Fibroblast of lung (primary cell): ENCODE results near the gene CACNB4. TPM values are rescaled to one million over a fixed set of nuclear protein-coding genes. Genes with fewer than 3 reads are reported as not detected.

Experiments used
- DNase-seq, 2 donors: peaks; one replicate each; pipeline versions ENCODE4 v3.0.0 to v3.0.0-alpha.2; 2010; ENCODE audit warnings: low read depth in 2 of 2
- H2AFZ ChIP-seq: 2 replicates; pipeline ENCODE4 v1.5.1; 2012; ENCODE audit warnings: low read length, control low read depth, inconsistent platforms
- H3K27ac ChIP-seq: 2 replicates; pipeline ENCODE4 v1.5.1; 2011; ENCODE audit warnings: low read length, control low read depth; ENCODE audit not compliant: insufficient read depth
- H3K27me3 ChIP-seq: 2 replicates; pipeline ENCODE4 v1.5.1; 2011; ENCODE audit warnings: mild to moderate bottlenecking, low read length; ENCODE audit not compliant: control insufficient read depth, insufficient read depth
- H3K36me3 ChIP-seq: 2 replicates; pipeline ENCODE4 v1.5.1; 2011; ENCODE audit warnings: low read length; ENCODE audit not compliant: control insufficient read depth, insufficient read depth
- H3K4me1 ChIP-seq: 2 replicates; pipeline ENCODE4 v1.5.1; 2011; ENCODE audit warnings: low read length; ENCODE audit not compliant: control insufficient read depth, insufficient read depth; ENCODE audit errors: extremely low read depth
- H3K4me2 ChIP-seq: 2 replicates; pipeline ENCODE4 v1.5.1; 2011; ENCODE audit warnings: low read length, control low read depth; ENCODE audit not compliant: insufficient read depth; ENCODE audit errors: extremely low read depth
- H3K4me3 ChIP-seq, 4 experiments: fragments of 200-600 bp in 1 of 4; sonication (generic) in 1 of 4; replicated peaks in 1 of 4; 2 replicates each; pipeline ENCODE4 v1.5.1; 2011 to 2016; ENCODE audit warnings: low read length in 4 of 4, low read depth in 3 of 4, mild to moderate bottlenecking in 3 of 4, control low read depth in 2 of 4, inconsistent platforms in 1 of 4, mixed read lengths in 1 of 4; ENCODE audit not compliant: insufficient read depth in 1 of 4; ENCODE audit errors: control extremely low read depth in 1 of 4
- H3K79me2 ChIP-seq: 2 replicates; pipeline ENCODE4 v1.5.1; 2012; ENCODE audit warnings: mild to moderate bottlenecking, low read length, inconsistent platforms; ENCODE audit not compliant: control insufficient read depth, insufficient read depth
- H3K9ac ChIP-seq: 2 replicates; pipeline ENCODE4 v1.5.1; 2011; ENCODE audit warnings: mild to moderate bottlenecking, low read length, control low read depth; ENCODE audit not compliant: insufficient read depth
- H3K9me3 ChIP-seq: 2 replicates; pipeline ENCODE4 v1.5.1; 2012; ENCODE audit warnings: low read depth, low read length; ENCODE audit not compliant: control insufficient read depth, insufficient read depth
- H4K20me1 ChIP-seq: 2 replicates; pipeline ENCODE4 v1.5.1; 2011; ENCODE audit warnings: low read length; ENCODE audit not compliant: control insufficient read depth, insufficient read depth; ENCODE audit errors: extremely low read depth
- CTCF ChIP-seq, 2 donors: IDR thresholded peaks in 1 of 2; conservative IDR thresholded peaks in 1 of 2; 1 replicate in 1 of 2; 2 replicates in 1 of 2; pipeline ENCODE4 v1.5.1; 2011 to 2012; ENCODE audit warnings: low read length in 2 of 2, control low read depth in 1 of 2, inconsistent platforms in 1 of 2, low read depth in 1 of 2, mild to moderate bottlenecking in 1 of 2
- EZH2 ChIP-seq: IDR thresholded peaks from 2 replicates; pipeline ENCODE4 v1.5.1; 2012; ENCODE audit warnings: low read length, control low read depth, mild to moderate bottlenecking; ENCODE audit errors: missing control alignments
- polyA plus RNA-seq, 2 donors: library from polyadenylated mRNA; depleted of rRNA in 1 of 2; stranded (reverse) in 1 of 2; unstranded in 1 of 2; fragments of >200 nt; gene quantifications; 2 replicates each; pipeline ENCODE4 v1.2.1, GENCODE V29; 2011 to 2012; ENCODE audit warnings: missing spikeins in 1 of 2
- total RNA-seq: library from RNA; depleted of rRNA; stranded (reverse); fragments of >200 nt; gene quantifications from 2 replicates; pipeline ENCODE4 v1.2.1, GENCODE V29; 2014

Gene CACNB4
- total and polyA plus RNA-seq, 2 donors (not counting 1 experiment from before 2014, with no cell fraction given): 0.66 to 2.5 TPM

GRCh38 chr2:151830961-151831360 lies 267.9 kb downstream of the CACNB4 start:
- Histone ChIP-seq H3K27me3 (no peaks in the 10 kb centered on the region), H3K79me2 (peaks cover 21% of the 10 kb centered on the region), H3K27ac (no peak overlapping the region), H3K4me2 (no peak overlapping the region), H4K20me1 (no peaks in the 10 kb centered on the region), H3K4me3 (no peak overlapping the region), H3K36me3 (no peaks in the 10 kb centered on the region), H3K9me3 (no peaks in the 10 kb centered on the region), H3K4me1 (peaks cover 2% of the 10 kb centered on the region), H2AFZ (no peak overlapping the region), H3K9ac (no peak overlapping the region)
- no peak for DNase-seq
- TF ChIP-seq EZH2: no peak
- no peak for TF ChIP-seq CTCF (conservative IDR thresholded peaks at IDR 0.05 in 1 of 2, IDR thresholded peaks at IDR 0.05 in 1 of 2; ENCODE audit: low read depth in 1 of 2, low read length in 2 of 2)

- H3K4me1 ChIP-seq: peaks cover 2% of the 10 kb centered on the region
- H4K20me1 ChIP-seq: no peaks in the 10 kb centered on the region
- H3K4me3 ChIP-seq: peak overlapping the region; percentile 50 to 87 (median 68)
- H3K27ac ChIP-seq: peak overlapping the region; percentile 51
- H3K9ac ChIP-seq: no peak overlapping the region
- no peaks in the 10 kb centered on the region for H3K9me3 ChIP-seq
- H3K27me3 ChIP-seq: no peaks in the 10 kb centered on the region
- no peak for DNase-seq
- peaks cover 34% of the 10 kb centered on the region for H3K79me2 ChIP-seq
- H3K4me2 ChIP-seq: peak overlapping the region; percentile 91
- no peaks in the 10 kb centered on the region for H3K36me3 ChIP-seq
- H2AFZ ChIP-seq: peak overlapping the region; percentile 98
- TF ChIP-seq CTCF (conservative IDR thresholded peaks at IDR 0.05 in 1 of 2, IDR thresholded peaks at IDR 0.05 in 1 of 2; ENCODE audit: low read depth in 1 of 2, low read length in 2 of 2): no peak
Observed at GRCh38 chr2:151828890-151829324, 269.9 kb downstream of the CACNB4 start.

- peak; percentile 94 to 96 for DNase-seq
- Histone ChIP-seq H3K4me1 (peaks cover 6% of the 10 kb centered on the region), H3K27me3 (no peaks in the 10 kb centered on the region), H3K9ac (peak within 1 kb of the TSS; percentile 87), H3K4me3 (peak within 1 kb of the TSS; percentile 87 to 99 (median 95)), H3K79me2 (peaks cover 40% of the 10 kb centered on the region), H3K9me3 (no peaks in the 10 kb centered on the region), H3K4me2 (peak within 1 kb of the TSS; percentile 91), H2AFZ (peak within 1 kb of the TSS; percentile 98), H4K20me1 (no peaks in the 10 kb centered on the region), H3K27ac (peak within 1 kb of the TSS; percentile 86), H3K36me3 (no peaks in the 10 kb centered on the region)
- no peak for TF ChIP-seq EZH2
- no peak for TF ChIP-seq CTCF (conservative IDR thresholded peaks at IDR 0.05 in 1 of 2, IDR thresholded peaks at IDR 0.05 in 1 of 2; ENCODE audit: low read depth in 1 of 2, low read length in 2 of 2)
Observed at GRCh38 chr2:151828143-151828889, 270.5 kb downstream of the CACNB4 start, which contains the start of gene ARL5A. Gene ARL5A, minus strand, starts transcription at chr2:151828421. Its CDS starts 245 bp downstream, at chr2:151828176.
